Loucy (cell line): Measurements from ENCODE around the gene ZNF70.

Experiments
- H2AFZ ChIP-seq: fragments of 200-600 bp; sonication (generic); 2 replicates; pipeline ENCODE4 v1.6.0; 2016; ENCODE audit warnings: antibody characterized with exemption, mild to moderate bottlenecking, low read length, moderate library complexity
- H3F3A ChIP-seq: fragments of 200-600 bp; 2 replicates; pipeline ENCODE4 v1.6.0; 2016; ENCODE audit warnings: antibody characterized with exemption, low read depth, mild to moderate bottlenecking
- H3K27me3 ChIP-seq: fragments of 200-600 bp; sonication (generic); 2 replicates; pipeline ENCODE4 v1.6.1; 2014; ENCODE audit warnings: low read length, mild to moderate bottlenecking; ENCODE audit not compliant: insufficient read depth, poor library complexity, severe bottlenecking
- H3K36me3 ChIP-seq: fragments of 200-600 bp; sonication (generic); 2 replicates; pipeline ENCODE4 v1.6.1; 2016; ENCODE audit warnings: low read length; ENCODE audit not compliant: insufficient read depth
- H3K4me1 ChIP-seq: fragments of 200-600 bp; sonication (generic); 2 replicates; pipeline ENCODE4 v1.5.1; 2014; ENCODE audit warnings: low read length, mild to moderate bottlenecking; ENCODE audit not compliant: insufficient read depth, poor library complexity, severe bottlenecking
- H3K4me2 ChIP-seq: fragments of 200-600 bp; sonication (generic); 2 replicates; pipeline ENCODE4 v1.6.0; 2014; ENCODE audit warnings: antibody characterized with exemption, low read length, low read depth, mild to moderate bottlenecking; ENCODE audit not compliant: poor library complexity, severe bottlenecking
- H3K4me3 ChIP-seq: fragments of 200-600 bp; sonication (generic); 2 replicates; pipeline ENCODE4 v1.5.1; 2014; ENCODE audit warnings: low read length, mild to moderate bottlenecking, mixed read lengths; ENCODE audit not compliant: poor library complexity, severe bottlenecking
- H3K79me2 ChIP-seq: fragments of 200-600 bp; sonication (generic); 2 replicates; pipeline ENCODE4 v1.6.1; 2014; ENCODE audit warnings: low read length; ENCODE audit not compliant: insufficient read depth
- H3K9ac ChIP-seq: fragments of 200-600 bp; sonication (generic); 2 replicates; pipeline ENCODE4 v1.6.0; 2014; ENCODE audit warnings: mild to moderate bottlenecking, low read depth, low read length, moderate library complexity; ENCODE audit not compliant: poor library complexity, severe bottlenecking
- H3K9me2 ChIP-seq: fragments of 200-600 bp; sonication (generic); replicated peaks from 2 replicates; pipeline ENCODE4 v1.6.1; 2016; ENCODE audit warnings: low read depth, low read length, mixed read lengths
- H3K9me3 ChIP-seq: fragments of 200-600 bp; sonication (generic); 2 replicates; pipeline ENCODE4 v1.6.1; 2014; ENCODE audit warnings: mild to moderate bottlenecking, antibody characterized with exemption, low read length, low read depth; ENCODE audit not compliant: insufficient read depth
- H4K20me1 ChIP-seq: fragments of 200-600 bp; sonication (generic); 2 replicates; pipeline ENCODE4 v1.6.0; 2014; ENCODE audit warnings: antibody characterized with exemption, low read length, mild to moderate bottlenecking; ENCODE audit not compliant: insufficient read depth, poor library complexity, severe bottlenecking
- EZH2phosphoT487 ChIP-seq: fragments of 200-600 bp; IDR thresholded peaks from 2 replicates; pipeline ENCODE4 v1.6.1; 2018; ENCODE audit warnings: antibody characterized with exemption, mild to moderate bottlenecking, moderate library complexity, borderline replicate concordance
- TF ChIP-seq, protein P1 (sequence below): fragments of 200-600 bp; sonication (generic); conservative IDR thresholded peaks from 2 replicates; pipeline ENCODE4 v1.5.1; 2014; ENCODE audit warnings: mild to moderate bottlenecking, antibody characterized with exemption, low read length

ZNF70 gene

DNA sequence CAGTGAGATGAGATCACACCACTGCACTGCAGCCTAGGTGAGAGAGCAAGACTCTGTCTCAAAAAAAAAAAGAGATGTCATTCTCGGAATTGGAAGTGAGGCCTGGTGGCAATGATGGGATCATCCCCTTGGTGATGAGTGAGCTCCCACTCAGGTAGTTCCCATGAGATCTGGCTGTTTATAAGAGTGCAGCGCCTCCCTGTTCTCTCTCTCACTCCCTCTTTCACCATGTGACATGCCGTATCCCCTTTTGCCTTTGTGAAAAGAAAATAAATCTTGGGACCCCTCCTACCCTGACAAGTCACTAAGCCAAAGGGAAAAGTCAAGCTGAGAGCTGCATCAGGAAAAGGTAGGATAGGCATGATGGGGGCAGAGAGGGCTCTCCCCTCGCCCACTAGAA is 28.8 kb downstream of the ZNF70 start:
- TF ChIP-seq EZH2phosphoT487 = no peak
- TF ChIP-seq, protein P1, sequence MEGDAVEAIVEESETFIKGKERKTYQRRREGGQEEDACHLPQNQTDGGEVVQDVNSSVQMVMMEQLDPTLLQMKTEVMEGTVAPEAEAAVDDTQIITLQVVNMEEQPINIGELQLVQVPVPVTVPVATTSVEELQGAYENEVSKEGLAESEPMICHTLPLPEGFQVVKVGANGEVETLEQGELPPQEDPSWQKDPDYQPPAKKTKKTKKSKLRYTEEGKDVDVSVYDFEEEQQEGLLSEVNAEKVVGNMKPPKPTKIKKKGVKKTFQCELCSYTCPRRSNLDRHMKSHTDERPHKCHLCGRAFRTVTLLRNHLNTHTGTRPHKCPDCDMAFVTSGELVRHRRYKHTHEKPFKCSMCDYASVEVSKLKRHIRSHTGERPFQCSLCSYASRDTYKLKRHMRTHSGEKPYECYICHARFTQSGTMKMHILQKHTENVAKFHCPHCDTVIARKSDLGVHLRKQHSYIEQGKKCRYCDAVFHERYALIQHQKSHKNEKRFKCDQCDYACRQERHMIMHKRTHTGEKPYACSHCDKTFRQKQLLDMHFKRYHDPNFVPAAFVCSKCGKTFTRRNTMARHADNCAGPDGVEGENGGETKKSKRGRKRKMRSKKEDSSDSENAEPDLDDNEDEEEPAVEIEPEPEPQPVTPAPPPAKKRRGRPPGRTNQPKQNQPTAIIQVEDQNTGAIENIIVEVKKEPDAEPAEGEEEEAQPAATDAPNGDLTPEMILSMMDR = no peak
- no peaks in the 10 kb centered on the region for H3K27me3 ChIP-seq

DNA sequence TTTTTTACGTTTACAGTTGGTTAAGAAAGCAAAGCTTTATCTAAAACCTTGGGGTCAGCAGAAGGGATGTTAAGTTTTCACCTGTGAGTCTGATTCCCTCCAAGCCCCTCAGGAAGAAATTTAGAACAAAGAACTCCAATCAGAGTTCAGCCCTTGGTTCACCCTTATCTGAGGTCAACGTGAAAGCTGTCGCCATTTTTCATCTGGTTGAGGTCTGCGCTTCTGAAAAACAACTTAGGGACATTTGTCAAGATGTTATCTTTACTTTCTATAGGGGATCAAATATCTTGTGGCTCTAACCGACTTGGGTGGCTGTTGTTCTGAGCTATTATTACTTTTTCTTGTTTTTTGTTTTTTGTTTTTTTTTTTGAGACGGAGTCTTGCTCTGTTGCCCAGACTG is 30.1 kb downstream of the ZNF70 start:
- Histone ChIP-seq H3K9me3 (no peaks in the 10 kb centered on the region), H2AFZ (no peak overlapping the region)

More for the DNA sequence above, 28.8 kb downstream of the ZNF70 start:
- no peaks in the 10 kb centered on the region for H4K20me1 ChIP-seq
- no peaks in the 10 kb centered on the region for H3K36me3 ChIP-seq
- no peak overlapping the region for H3K4me2 ChIP-seq
- H2AFZ ChIP-seq = no peak overlapping the region
- H3K79me2 ChIP-seq = peaks cover under 1% of the 10 kb centered on the region; the same call in 1 of the 2 replicates
- no peak overlapping the region for H3K4me3 ChIP-seq
- no peak overlapping the region for H3K9ac ChIP-seq
- H3K9me2 ChIP-seq = no peaks in the 10 kb centered on the region
- H3K4me1 ChIP-seq = peaks cover 7% of the 10 kb centered on the region
- H3F3A ChIP-seq = no peaks in the 10 kb centered on the region
- no peaks in the 10 kb centered on the region for H3K9me3 ChIP-seq

DNA sequence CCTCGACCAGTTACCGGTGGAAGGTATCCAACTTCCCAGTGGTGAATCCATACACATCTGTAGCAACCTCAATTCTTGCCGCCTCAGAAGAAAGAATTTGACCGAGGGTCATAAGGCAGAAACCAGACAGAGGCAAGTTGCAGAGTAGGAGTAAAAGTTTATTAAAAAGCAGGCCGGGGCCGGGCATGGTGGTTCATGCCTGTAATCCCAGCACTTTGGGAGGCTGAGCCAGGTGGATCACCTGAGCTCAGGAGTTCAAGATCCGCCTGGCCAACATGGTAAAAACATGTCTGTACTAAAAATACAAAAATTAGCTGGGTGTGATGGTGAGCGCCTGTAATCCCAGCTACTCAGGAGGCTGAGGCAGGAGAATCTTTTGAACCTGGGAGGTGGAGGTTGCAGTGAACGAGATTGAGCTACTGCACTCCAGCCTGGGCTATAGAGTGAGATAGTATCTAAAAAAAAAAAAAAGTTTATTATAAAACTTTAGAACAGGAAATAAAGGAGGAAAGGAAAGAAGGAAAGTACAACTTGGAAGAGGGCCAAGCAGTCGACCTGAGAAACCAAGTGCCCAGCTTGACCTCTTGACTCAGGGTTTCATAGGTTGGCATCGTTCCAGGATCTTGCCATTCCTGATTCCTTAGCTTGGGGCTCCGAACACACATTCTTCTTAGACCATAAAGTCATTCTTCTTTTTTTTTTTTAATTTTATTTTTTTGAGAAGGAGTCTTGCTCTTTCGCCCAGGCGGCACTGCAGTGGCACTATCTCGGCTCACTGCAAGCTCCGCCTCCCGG is 32.3 kb downstream of the ZNF70 start:
- Histone ChIP-seq H2AFZ (peak overlapping the region; percentile 25; the same call in 1 of the 2 replicates), H3K4me2 (no peak overlapping the region), H3K36me3 (no peaks in the 10 kb centered on the region; the same call in 1 of the 2 replicates), H3K9me3 (no peaks in the 10 kb centered on the region), H3K27me3 (no peaks in the 10 kb centered on the region), H3K4me3 (no peak overlapping the region), H3K79me2 (peaks cover 30% of the 10 kb centered on the region), H3K4me1 (peaks cover 17% of the 10 kb centered on the region), H3F3A (no peaks in the 10 kb centered on the region), H4K20me1 (peaks cover 8% of the 10 kb centered on the region), H3K9ac (no peak overlapping the region), H3K9me2 (no peaks in the 10 kb centered on the region)
- no peak for TF ChIP-seq EZH2phosphoT487
- TF ChIP-seq, protein P1 = no peak

More for the DNA sequence above, 30.1 kb downstream of the ZNF70 start:
- Histone ChIP-seq H3K79me2 (peaks cover 13% of the 10 kb centered on the region), H3K4me3 (no peak overlapping the region), H3K4me1 (peaks cover 16% of the 10 kb centered on the region), H3K4me2 (no peak overlapping the region), H4K20me1 (peaks cover 3% of the 10 kb centered on the region), H3K9ac (no peak overlapping the region), H3K36me3 (no peaks in the 10 kb centered on the region), H3F3A (no peaks in the 10 kb centered on the region), H3K27me3 (no peaks in the 10 kb centered on the region), H3K9me2 (no peaks in the 10 kb centered on the region)
- TF ChIP-seq, protein P1 = no peak
- no peak for TF ChIP-seq EZH2phosphoT487
